Endothelial cell of umbilical vein (primary cell): Measurements from ENCODE around the gene CAPN14. TPM values are rescaled to one million over a fixed set of nuclear protein-coding genes. Genes with fewer than 3 reads are reported as not detected.

Experiments
- BruUV-seq: library from RNA; stranded (reverse); fragments of 400-500 nt; replicated peaks from 2 replicates; lab custom pipeline; 2021; lab: Mats Ljungman, UMichigan
- CTCF ChIA-PET: fragments of 300-600, 350-600 bp; sonication (Branson Sonifier 250); formaldehyde crosslinking; loops from one replicate; lab custom pipeline; 2021; ENCODE audit warnings: antibody characterized with exemption, inconsistent platforms; lab: Charles Lee
- POLR2A ChIA-PET: fragments of 300-600, 350-600 bp; sonication (Branson Sonifier 250); formaldehyde crosslinking; loops from one replicate; lab custom pipeline; 2021; ENCODE audit warnings: antibody characterized with exemption, inconsistent platforms; lab: Charles Lee
- DNase-seq: peaks from one replicate; pipeline ENCODE4 v3.0.0-alpha.2; 2011; ENCODE audit warnings: low read depth, low spot score
- FAIRE-seq: peaks from 2 replicates; lab custom pipeline; 2011; peaks lifted over from hg19 to GRCh38; lab: Jason Lieb, UNC
- H2AFZ ChIP-seq: 2 replicates; pipeline ENCODE4 v1.6.0; 2012; ENCODE audit warnings: low read depth, low read length, control low read depth, inconsistent platforms
- H3K27ac ChIP-seq: 2 replicates; pipeline ENCODE4 v1.5.1; 2011; ENCODE audit warnings: low read depth, mild to moderate bottlenecking, control low read depth, low read length, moderate library complexity; ENCODE audit not compliant: insufficient read depth
- H3K27me3 ChIP-seq, 2 experiments: 2 replicates each; pipeline versions ENCODE4 v1.6.0 to v1.6.1; 2011; ENCODE audit warnings: low read length in 2 of 2, mixed read lengths in 1 of 2; ENCODE audit not compliant: control insufficient read depth in 2 of 2, insufficient read depth in 2 of 2
- H3K36me3 ChIP-seq, 2 experiments: 2 replicates in 1 of 2; 3 replicates in 1 of 2; pipeline ENCODE4 v1.5.1; 2011; ENCODE audit warnings: low read length in 2 of 2, mild to moderate bottlenecking in 1 of 2, moderate library complexity in 1 of 2; ENCODE audit not compliant: control insufficient read depth in 2 of 2, insufficient read depth in 2 of 2; ENCODE audit errors: extremely low read depth in 1 of 2
- H3K4me1 ChIP-seq: 3 replicates; pipeline ENCODE4 v1.5.1; 2011; ENCODE audit warnings: mild to moderate bottlenecking, low read length; ENCODE audit not compliant: control insufficient read depth, insufficient read depth; ENCODE audit errors: extremely low read depth
- H3K4me2 ChIP-seq: 2 replicates; pipeline ENCODE4 v1.6.1; 2011; ENCODE audit warnings: low read length, control low read depth, mixed read lengths; ENCODE audit not compliant: insufficient read depth
- H3K4me3 ChIP-seq, 3 experiments: fragments of 200-600 bp in 1 of 3; sonication (generic), shearing (Covaris generic) in 1 of 3; replicated peaks in 1 of 3; 2 replicates each; pipeline ENCODE4 v1.5.1; 2011 to 2016; ENCODE audit warnings: control low read depth in 3 of 3, low read length in 3 of 3, mild to moderate bottlenecking in 2 of 3, inconsistent platforms in 1 of 3, low read depth in 1 of 3, moderate library complexity in 1 of 3; ENCODE audit not compliant: insufficient read depth in 1 of 3
- H3K79me2 ChIP-seq: 2 replicates; pipeline ENCODE4 v1.6.0; 2012; ENCODE audit warnings: low read length, inconsistent platforms; ENCODE audit not compliant: control insufficient read depth, insufficient read depth
- H3K9ac ChIP-seq: replicated peaks from 2 replicates; pipeline ENCODE3; 2011; ENCODE audit warnings: low read length, control low read depth; ENCODE audit not compliant: insufficient read depth; ENCODE audit errors: extremely low read depth
- H3K9me1 ChIP-seq: replicated peaks from 3 replicates; pipeline ENCODE4 v1.6.0; 2011; ENCODE audit warnings: mild to moderate bottlenecking, low read length; ENCODE audit not compliant: control insufficient read depth, insufficient read depth; ENCODE audit errors: extremely low read depth
- H3K9me3 ChIP-seq: replicated peaks from 2 replicates; pipeline ENCODE4 v1.5.1; 2012; ENCODE audit warnings: low read length, inconsistent platforms; ENCODE audit not compliant: control insufficient read depth, insufficient read depth
- H4K20me1 ChIP-seq: replicated peaks from 2 replicates; pipeline ENCODE3; 2011; ENCODE audit warnings: mild to moderate bottlenecking, low read length; ENCODE audit not compliant: control insufficient read depth, insufficient read depth; ENCODE audit errors: extremely low read depth
- CTCF ChIP-seq, 2 donors: IDR thresholded peaks; 1 replicate in 1 of 2; 2 replicates in 1 of 2; pipeline ENCODE4 v1.5.1; 2011; ENCODE audit warnings: low read length in 2 of 2, mild to moderate bottlenecking in 2 of 2, moderate library complexity in 2 of 2, control low read depth in 1 of 2, inconsistent platforms in 1 of 2, low read depth in 1 of 2; ENCODE audit not compliant: insufficient read depth in 1 of 2; ENCODE audit errors: extremely low read depth in 1 of 2
- EZH2 ChIP-seq: IDR thresholded peaks from 2 replicates; pipeline ENCODE4 v1.6.1; 2012; ENCODE audit warnings: borderline replicate concordance, low read depth, mild to moderate bottlenecking, moderate library complexity, low read length, inconsistent platforms; ENCODE audit not compliant: severe bottlenecking
- FOS ChIP-seq: IDR thresholded peaks from 2 replicates; pipeline ENCODE4 v1.6.1; 2011; ENCODE audit warnings: mild to moderate bottlenecking, low read length, moderate library complexity, borderline replicate concordance; ENCODE audit not compliant: insufficient read depth
- GATA2 ChIP-seq: IDR thresholded peaks from 2 replicates; pipeline ENCODE4 v1.7.0; 2011; ENCODE audit warnings: low read depth, mild to moderate bottlenecking, moderate library complexity, mixed read lengths, low read length; ENCODE audit not compliant: insufficient read length, insufficient read depth
- JUN ChIP-seq: IDR thresholded peaks from 2 replicates; pipeline ENCODE4 v1.6.1; 2011; ENCODE audit warnings: borderline replicate concordance, low read depth; ENCODE audit not compliant: insufficient read length, insufficient read depth
- MAX ChIP-seq: IDR thresholded peaks from 2 replicates; pipeline ENCODE4 v1.6.1; 2011; ENCODE audit not compliant: insufficient read depth, insufficient read length
- MYC ChIP-seq: IDR thresholded peaks from one replicate; pipeline ENCODE4 v1.6.1; 2011; ENCODE audit warnings: mild to moderate bottlenecking, low read depth, low read length
- POLR2A ChIP-seq: IDR thresholded peaks from 2 replicates; pipeline ENCODE4 v1.6.1; 2012; ENCODE audit warnings: low read depth, mild to moderate bottlenecking, control low read depth, low read length
- POLR2AphosphoS5 ChIP-seq: IDR thresholded peaks from 2 replicates; pipeline ENCODE4 v1.6.1; 2012; ENCODE audit warnings: low read depth, mild to moderate bottlenecking, control low read depth, low read length, moderate library complexity; ENCODE audit not compliant: insufficient read depth
- dilution Hi-C: fragments of 300-500 bp; cut with MboI; formaldehyde crosslinking; loops from one replicate; pipeline ENCODE4 v1.15.0; 2019; ENCODE audit warnings: low sequenced_read_pairs; ENCODE audit not compliant: extremely low pct_ligation_motif_present
- intact Hi-C: fragments of 100-400 bp; cut with micrococcal nuclease; formaldehyde crosslinking; loops from one replicate; pipeline ENCODE4 v1.10.0; 2022
- polyA plus RNA-seq, 4 experiments: library from polyadenylated mRNA; depleted of rRNA in 3 of 4; stranded (reverse) in 3 of 4; unstranded in 1 of 4; fragments of >200 nt; gene quantifications; 2 replicates each; pipeline versions ENCODE4 v1.2.1 to v1.2.3, GENCODE V29; 2011 to 2012; ENCODE audit warnings: missing spikeins in 1 of 4
- total RNA-seq: library from RNA; stranded (reverse); gene quantifications from 2 replicates; pipeline ENCODE4 v1.2.3, GENCODE V29; 2021

The CAPN14 gene
- total and polyA plus RNA-seq, 2 donors (not counting 3 experiments of a cell fraction or from before 2014, with no cell fraction given), result 0.01 to 0.15 TPM

GRCh38 chr2:31247711-31248110 lies 30.4 kb upstream of the CAPN14 start:
- no peaks in the 10 kb centered on the region for H3K9me1 ChIP-seq
- DNase-seq (no peak), FAIRE-seq (no peak)
- H4K20me1 ChIP-seq, result no peaks in the 10 kb centered on the region
- no TSS peak for BruUV-seq
- H3K36me3 ChIP-seq, result no peaks in the 10 kb centered on the region
- TF ChIP-seq POLR2AphosphoS5 (no peak), MAX (no peak), POLR2A (no peak), CTCF (IDR thresholded peaks at IDR 0.05; ENCODE audit: extremely low read depth in 1 of 2, insufficient read depth in 1 of 2, low read depth in 1 of 2, low read length in 2 of 2) (no peak), EZH2 (no peak), GATA2 (no peak), JUN (no peak), FOS (no peak), MYC (no peak)
- H2AFZ ChIP-seq, result no peak overlapping the region
- no peak overlapping the region for H3K4me3 ChIP-seq
- H3K9ac ChIP-seq, result no peak overlapping the region
- dilution Hi-C loops, result no loop called here
- H3K4me2 ChIP-seq, result no peak overlapping the region
- POLR2A ChIA-PET, result no interaction called here
- H3K4me1 ChIP-seq, result no peaks in the 10 kb centered on the region
- H3K79me2 ChIP-seq, result no peaks in the 10 kb centered on the region
- no peaks in the 10 kb centered on the region for H3K9me3 ChIP-seq
- CTCF ChIA-PET, result no interaction called here
- no peak overlapping the region for H3K27ac ChIP-seq
- intact Hi-C loops, result no loop called here
- no peaks in the 10 kb centered on the region for H3K27me3 ChIP-seq
